DOHH2 (cell line): ENCODE results near the gene MCU.

Source experiments
- H3F3A ChIP-seq: fragments of 200-600 bp; sonication (generic), shearing (Covaris generic); 2 replicates; pipeline ENCODE4 v1.6.0; 2016; ENCODE audit warnings: antibody characterized with exemption, mild to moderate bottlenecking; ENCODE audit not compliant: control insufficient read depth, insufficient read depth
- H3K27ac ChIP-seq: fragments of 200-600 bp; sonication (generic); 2 replicates; pipeline ENCODE4 v1.5.1; 2014; ENCODE audit warnings: low read depth, mild to moderate bottlenecking, low read length, moderate library complexity
- H3K27me3 ChIP-seq: fragments of 200-600 bp; sonication (generic); 2 replicates; pipeline ENCODE4 v1.6.1; 2014; ENCODE audit warnings: mild to moderate bottlenecking, low read length, mixed read lengths; ENCODE audit not compliant: control insufficient read depth
- H3K36me3 ChIP-seq: fragments of 200-600 bp; sonication (generic); 2 replicates; pipeline ENCODE4 v1.6.1; 2014; ENCODE audit warnings: mild to moderate bottlenecking, low read length, moderate library complexity, mixed read lengths; ENCODE audit not compliant: control insufficient read depth
- H3K4me1 ChIP-seq: fragments of 200-600 bp; sonication (generic); 2 replicates; pipeline ENCODE4 v1.6.1; 2014; ENCODE audit warnings: mild to moderate bottlenecking, low read length, mixed read lengths; ENCODE audit not compliant: control insufficient read depth
- H3K4me2 ChIP-seq: fragments of 200-600 bp; sonication (generic); 2 replicates; pipeline ENCODE4 v1.6.0; 2014; ENCODE audit warnings: mild to moderate bottlenecking, low read length, moderate library complexity
- H3K4me3 ChIP-seq: fragments of 200-600 bp; sonication (generic); 2 replicates; pipeline ENCODE4 v1.5.1; 2014; ENCODE audit warnings: mild to moderate bottlenecking, low read length, mixed read lengths
- H3K79me2 ChIP-seq: fragments of 200-600 bp; sonication (generic); 2 replicates; pipeline ENCODE4 v1.6.1; 2014; ENCODE audit warnings: mild to moderate bottlenecking, low read length, mixed read lengths; ENCODE audit not compliant: control insufficient read depth
- H3K9me2 ChIP-seq: fragments of 200-600 bp; sonication (generic); replicated peaks from 2 replicates; pipeline ENCODE4 v1.6.1; 2014; ENCODE audit warnings: mild to moderate bottlenecking, low read length, mixed read lengths; ENCODE audit not compliant: control insufficient read depth
- H3K9me3 ChIP-seq: fragments of 200-600 bp; sonication (generic); 2 replicates; pipeline ENCODE4 v1.6.1; 2014; ENCODE audit warnings: antibody characterized with exemption, low read length, mixed read lengths; ENCODE audit not compliant: control insufficient read depth, insufficient read depth
- H4K20me1 ChIP-seq: fragments of 200-600 bp; sonication (generic); 2 replicates; pipeline ENCODE4 v1.6.0; 2014; ENCODE audit warnings: low read depth, mild to moderate bottlenecking, antibody characterized with exemption, low read length, moderate library complexity; ENCODE audit not compliant: control insufficient read depth, insufficient read depth
- EZH2phosphoT487 ChIP-seq: fragments of 200-600 bp; sonication (generic); IDR thresholded peaks from 2 replicates; pipeline ENCODE4 v1.6.1; 2017; ENCODE audit warnings: borderline replicate concordance, mild to moderate bottlenecking, antibody characterized with exemption, low read length, moderate library complexity, mixed read lengths
- TF ChIP-seq, protein P1 (sequence below): fragments of 200-600 bp; sonication (generic); IDR thresholded peaks from one replicate; pipeline ENCODE4 v1.5.1; 2014; ENCODE audit warnings: antibody characterized with exemption, mild to moderate bottlenecking, low read depth, low read length; ENCODE audit not compliant: poor library complexity, severe bottlenecking

The MCU gene

DNA sequence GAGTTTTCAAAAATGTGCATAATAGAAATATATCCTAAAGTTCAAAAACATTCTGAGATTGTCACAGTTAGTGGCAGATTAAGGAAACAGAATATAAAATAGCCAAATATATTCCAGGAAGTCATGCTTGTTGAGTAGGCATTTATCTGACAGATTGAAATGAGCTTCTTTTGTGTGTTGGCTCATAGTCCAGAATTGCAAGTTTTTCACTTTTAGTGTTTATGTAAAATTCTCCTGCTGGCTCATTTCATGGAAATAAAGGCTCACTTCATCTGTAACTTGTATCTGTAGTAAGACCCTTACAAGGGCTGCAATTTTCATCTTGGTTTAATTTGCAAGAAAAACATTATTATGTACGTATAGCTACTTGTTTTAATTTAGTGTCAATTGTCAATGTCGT lies 93.5 kb downstream of the MCU start:
- Histone ChIP-seq H3K9me3 (no peaks in the 10 kb centered on the region), H3K4me1 (no peaks in the 10 kb centered on the region), H3K4me3 (no peak overlapping the region), H4K20me1 (no peaks in the 10 kb centered on the region), H3K4me2 (no peak overlapping the region), H3K9me2 (no peaks in the 10 kb centered on the region), H3K79me2 (no peaks in the 10 kb centered on the region), H3K36me3 (no peaks in the 10 kb centered on the region), H3K27me3 (no peaks in the 10 kb centered on the region), H3K27ac (no peak overlapping the region), H3F3A (no peaks in the 10 kb centered on the region)
- TF ChIP-seq, protein P1, sequence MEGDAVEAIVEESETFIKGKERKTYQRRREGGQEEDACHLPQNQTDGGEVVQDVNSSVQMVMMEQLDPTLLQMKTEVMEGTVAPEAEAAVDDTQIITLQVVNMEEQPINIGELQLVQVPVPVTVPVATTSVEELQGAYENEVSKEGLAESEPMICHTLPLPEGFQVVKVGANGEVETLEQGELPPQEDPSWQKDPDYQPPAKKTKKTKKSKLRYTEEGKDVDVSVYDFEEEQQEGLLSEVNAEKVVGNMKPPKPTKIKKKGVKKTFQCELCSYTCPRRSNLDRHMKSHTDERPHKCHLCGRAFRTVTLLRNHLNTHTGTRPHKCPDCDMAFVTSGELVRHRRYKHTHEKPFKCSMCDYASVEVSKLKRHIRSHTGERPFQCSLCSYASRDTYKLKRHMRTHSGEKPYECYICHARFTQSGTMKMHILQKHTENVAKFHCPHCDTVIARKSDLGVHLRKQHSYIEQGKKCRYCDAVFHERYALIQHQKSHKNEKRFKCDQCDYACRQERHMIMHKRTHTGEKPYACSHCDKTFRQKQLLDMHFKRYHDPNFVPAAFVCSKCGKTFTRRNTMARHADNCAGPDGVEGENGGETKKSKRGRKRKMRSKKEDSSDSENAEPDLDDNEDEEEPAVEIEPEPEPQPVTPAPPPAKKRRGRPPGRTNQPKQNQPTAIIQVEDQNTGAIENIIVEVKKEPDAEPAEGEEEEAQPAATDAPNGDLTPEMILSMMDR: no peak
- no peak for TF ChIP-seq EZH2phosphoT487

- H3K27ac ChIP-seq: no peak overlapping the region
- no peaks in the 10 kb centered on the region for H3K36me3 ChIP-seq
- no peaks in the 10 kb centered on the region for H3K4me1 ChIP-seq
- TF ChIP-seq, protein P1: no peak
- TF ChIP-seq EZH2phosphoT487: no peak
- no peaks in the 10 kb centered on the region for H3F3A ChIP-seq
- H4K20me1 ChIP-seq: no peaks in the 10 kb centered on the region
- no peaks in the 10 kb centered on the region for H3K9me3 ChIP-seq
- H3K4me2 ChIP-seq: no peak overlapping the region
- no peaks in the 10 kb centered on the region for H3K79me2 ChIP-seq
- no peaks in the 10 kb centered on the region for H3K27me3 ChIP-seq
- H3K9me2 ChIP-seq: no peaks in the 10 kb centered on the region
- no peak overlapping the region for H3K4me3 ChIP-seq
Measured at GRCh38 chr10:72790216-72790990, 98.5 kb downstream of the MCU start.

- H4K20me1 ChIP-seq: no peaks in the 10 kb centered on the region
- no peaks in the 10 kb centered on the region for H3F3A ChIP-seq
- H3K27ac ChIP-seq: no peak overlapping the region
- no peaks in the 10 kb centered on the region for H3K36me3 ChIP-seq
- TF ChIP-seq, protein P1: no peak
- TF ChIP-seq EZH2phosphoT487: no peak
- no peaks in the 10 kb centered on the region for H3K9me3 ChIP-seq
- H3K4me1 ChIP-seq: no peaks in the 10 kb centered on the region
- H3K9me2 ChIP-seq: no peaks in the 10 kb centered on the region
- H3K79me2 ChIP-seq: no peaks in the 10 kb centered on the region
- no peak overlapping the region for H3K4me3 ChIP-seq
- no peak overlapping the region for H3K4me2 ChIP-seq
- H3K27me3 ChIP-seq: no peaks in the 10 kb centered on the region
Measured at GRCh38 chr10:72792288-72792687, 100.3 kb downstream of the MCU start.

GRCh38 chr10:72793752-72794151 lies 101.8 kb downstream of the MCU start:
- TF ChIP-seq, protein P1: no peak
- TF ChIP-seq EZH2phosphoT487: no peak
- Histone ChIP-seq H3K27me3 (no peaks in the 10 kb centered on the region), H3K4me1 (no peaks in the 10 kb centered on the region), H3K79me2 (no peaks in the 10 kb centered on the region), H3K9me2 (no peaks in the 10 kb centered on the region), H3K36me3 (no peaks in the 10 kb centered on the region), H3F3A (no peaks in the 10 kb centered on the region), H3K4me2 (no peak overlapping the region), H3K9me3 (no peaks in the 10 kb centered on the region), H4K20me1 (no peaks in the 10 kb centered on the region), H3K4me3 (no peak overlapping the region), H3K27ac (no peak overlapping the region)
